ENCODE data around the gene GSG1.

The GSG1 gene

DNA sequence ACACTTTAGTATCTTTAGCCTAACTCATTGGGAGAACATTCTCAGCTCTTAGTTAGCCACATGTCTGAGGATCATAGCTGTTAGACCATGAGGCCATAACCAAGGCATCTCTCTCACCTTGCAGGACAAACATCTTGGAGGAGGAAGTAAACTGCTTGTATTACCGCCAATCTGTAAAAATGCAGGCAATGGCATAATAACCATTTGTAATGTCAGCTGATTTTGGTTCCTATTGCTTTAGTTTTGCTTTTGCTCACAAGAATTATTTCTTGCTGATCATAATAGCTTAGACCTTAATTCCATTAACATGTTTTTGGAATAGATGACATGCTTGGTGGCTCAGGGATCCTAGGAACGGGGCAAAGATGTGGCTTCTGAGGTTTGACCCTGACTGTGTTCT lies 16.4 kb upstream of the GSG1 start:
- DNase-seq (ENCODE audit: low spot score) = no peak

DNA sequence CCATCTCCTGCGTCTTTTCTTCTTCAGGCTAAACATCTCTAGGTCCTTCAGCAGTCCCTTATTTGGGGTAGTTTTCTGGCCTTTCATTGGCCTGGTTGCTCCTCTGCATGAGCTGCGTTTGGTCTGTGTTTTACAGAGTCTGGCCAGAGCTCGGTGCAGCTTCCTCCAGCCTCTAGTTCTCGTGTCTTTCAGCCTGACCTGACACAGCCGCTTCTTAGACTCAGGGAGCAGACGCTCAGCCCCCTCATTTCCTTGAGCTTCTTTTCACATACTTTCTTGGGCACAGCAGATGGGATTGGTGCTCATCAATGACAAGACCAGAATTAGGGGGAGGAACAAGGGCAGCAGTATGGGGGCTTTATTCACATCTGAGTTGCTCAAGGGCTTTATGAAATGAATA lies 13.6 kb upstream of the GSG1 start:
- no peak for DNase-seq (ENCODE audit: low spot score)

DNA sequence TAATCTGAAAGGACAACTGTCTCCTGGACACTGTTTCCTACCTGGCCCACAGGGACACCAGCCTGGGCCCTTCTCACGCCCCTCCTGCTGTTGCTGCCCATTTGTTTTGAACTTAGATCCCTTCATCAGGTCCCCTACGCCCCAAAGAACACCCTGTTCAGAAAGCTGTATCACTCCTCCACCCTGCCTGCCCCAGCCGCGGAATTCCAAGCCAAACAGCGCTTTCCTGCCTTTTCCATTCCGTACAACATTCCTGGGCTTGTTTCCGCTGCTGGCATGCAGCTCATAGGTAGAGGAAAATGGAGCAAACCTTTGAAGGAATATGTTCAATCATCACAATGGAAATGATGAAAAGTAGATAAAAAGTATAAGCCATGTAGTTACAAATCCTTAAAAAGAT lies 12.8 kb upstream of the GSG1 start:
- no peak for DNase-seq (ENCODE audit: low spot score)

DNA sequence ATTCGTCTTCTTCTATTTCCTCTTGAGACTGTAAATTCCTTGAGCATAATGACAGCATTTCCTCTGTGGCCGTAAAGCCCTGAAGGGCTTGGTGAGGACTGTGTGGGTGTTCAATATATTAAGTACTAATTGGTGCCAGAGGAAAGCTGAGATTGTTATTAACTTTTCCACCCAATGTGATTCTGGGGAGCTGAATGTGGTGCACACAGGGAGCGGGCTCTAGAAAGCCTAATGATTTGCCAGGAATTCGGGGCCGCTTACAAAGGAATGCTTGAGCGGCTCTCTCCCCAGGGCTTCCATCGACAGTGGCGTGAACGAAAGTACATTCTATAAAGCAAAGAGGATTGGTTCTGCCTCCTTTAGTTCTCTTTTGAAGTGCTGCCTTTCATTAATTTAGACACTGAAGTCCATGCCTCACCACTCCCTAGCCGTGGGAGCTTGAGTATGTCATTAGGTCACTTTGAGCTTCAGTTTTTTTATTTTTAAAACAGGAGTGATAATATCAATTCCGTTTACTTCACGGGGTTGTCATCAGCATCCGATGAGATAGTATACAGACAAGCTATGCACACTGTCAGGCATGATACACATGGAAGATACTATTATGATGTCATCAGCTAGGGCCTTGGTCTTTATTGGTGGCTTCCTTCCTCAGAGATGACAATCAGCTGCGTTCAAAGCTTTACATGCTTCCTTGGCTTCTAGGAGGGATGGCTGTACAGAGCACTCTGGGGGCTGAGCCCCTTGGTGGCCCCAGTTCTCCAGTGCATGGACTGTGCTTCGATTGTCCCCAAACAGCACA lies 11.0 kb upstream of the GSG1 start:
- DNase-seq (ENCODE audit: low spot score) = no peak

DNA sequence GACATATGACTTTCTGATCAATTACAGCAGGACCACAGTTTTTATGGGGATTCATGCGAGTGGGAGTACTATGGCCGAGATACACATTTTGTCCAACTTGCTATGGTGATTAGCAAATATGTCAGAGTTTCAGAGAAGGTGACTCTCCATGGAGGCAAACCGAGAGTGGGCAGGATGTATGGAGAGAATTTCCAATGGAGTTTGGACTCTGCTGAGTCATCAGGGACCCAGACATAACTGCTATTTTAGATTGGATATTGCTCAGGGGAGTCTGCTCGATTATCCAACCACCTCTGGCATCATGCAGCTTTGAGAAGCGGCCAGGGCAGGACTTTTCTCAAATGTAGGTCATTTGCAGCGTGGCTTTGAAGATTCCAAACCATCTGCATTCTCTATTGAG lies 9.5 kb upstream of the GSG1 start:
- no peak for DNase-seq (ENCODE audit: low spot score)

DNA sequence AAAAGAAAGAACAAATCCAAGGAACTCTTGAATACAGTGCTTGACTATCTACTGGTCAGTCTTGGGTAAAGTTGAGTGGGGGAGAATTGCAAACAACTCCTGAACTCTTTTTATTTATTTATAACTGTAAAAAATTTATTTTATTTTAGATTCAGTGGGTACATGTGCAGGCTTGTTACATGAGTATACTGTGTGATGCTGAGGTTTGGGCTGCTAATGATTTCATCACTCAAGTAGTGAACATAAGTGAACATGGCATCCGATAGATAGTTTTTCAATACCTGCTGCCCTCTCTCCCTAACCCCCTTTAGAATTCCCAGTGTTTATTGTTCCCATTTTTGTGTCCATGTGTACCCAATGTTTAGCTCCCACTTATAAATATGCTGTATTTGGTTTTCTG lies 3.2 kb upstream of the GSG1 start:
- no peak for DNase-seq (ENCODE audit: low spot score)

DNA sequence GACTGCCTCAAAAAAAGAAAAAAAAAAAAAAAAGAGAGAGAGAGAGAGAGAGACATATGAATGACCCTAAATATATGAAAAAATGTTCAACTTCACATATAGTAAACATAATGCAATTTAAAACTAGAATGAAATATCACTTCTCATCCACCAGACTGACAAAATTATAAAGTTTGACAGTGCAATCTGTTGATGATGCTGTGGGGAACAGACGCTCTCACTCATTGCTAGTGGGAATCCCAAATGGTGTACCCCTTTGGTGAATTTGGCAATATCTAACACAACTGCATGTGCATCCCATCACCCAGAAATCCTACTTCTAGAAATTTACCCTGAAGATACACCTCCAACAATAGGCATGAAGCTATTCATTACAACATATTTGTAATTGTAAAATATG lies 2.3 kb upstream of the GSG1 start:
- no peak for DNase-seq (ENCODE audit: low spot score)

DNA sequence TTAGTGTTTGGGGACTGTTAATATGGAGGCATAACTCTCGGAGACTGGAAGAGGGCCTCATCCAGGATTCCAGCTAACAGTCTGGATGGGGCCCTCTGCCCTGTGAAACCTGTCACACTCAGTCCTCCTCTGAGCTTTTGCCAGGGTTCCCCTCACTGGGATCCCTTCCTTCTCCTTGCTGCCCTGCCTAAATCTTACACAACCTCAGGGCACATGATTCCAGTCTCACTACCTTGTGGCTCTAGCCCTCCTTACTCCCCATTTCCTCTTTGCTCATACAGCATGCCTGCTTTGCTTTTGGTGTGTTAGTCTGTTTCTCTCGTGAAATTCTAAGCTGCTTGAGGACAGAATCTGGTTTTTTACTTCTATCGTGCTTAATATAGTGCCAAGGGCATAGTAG lies 942 bp upstream of the GSG1 start:
- DNase-seq (ENCODE audit: low spot score) = no peak

DNA sequence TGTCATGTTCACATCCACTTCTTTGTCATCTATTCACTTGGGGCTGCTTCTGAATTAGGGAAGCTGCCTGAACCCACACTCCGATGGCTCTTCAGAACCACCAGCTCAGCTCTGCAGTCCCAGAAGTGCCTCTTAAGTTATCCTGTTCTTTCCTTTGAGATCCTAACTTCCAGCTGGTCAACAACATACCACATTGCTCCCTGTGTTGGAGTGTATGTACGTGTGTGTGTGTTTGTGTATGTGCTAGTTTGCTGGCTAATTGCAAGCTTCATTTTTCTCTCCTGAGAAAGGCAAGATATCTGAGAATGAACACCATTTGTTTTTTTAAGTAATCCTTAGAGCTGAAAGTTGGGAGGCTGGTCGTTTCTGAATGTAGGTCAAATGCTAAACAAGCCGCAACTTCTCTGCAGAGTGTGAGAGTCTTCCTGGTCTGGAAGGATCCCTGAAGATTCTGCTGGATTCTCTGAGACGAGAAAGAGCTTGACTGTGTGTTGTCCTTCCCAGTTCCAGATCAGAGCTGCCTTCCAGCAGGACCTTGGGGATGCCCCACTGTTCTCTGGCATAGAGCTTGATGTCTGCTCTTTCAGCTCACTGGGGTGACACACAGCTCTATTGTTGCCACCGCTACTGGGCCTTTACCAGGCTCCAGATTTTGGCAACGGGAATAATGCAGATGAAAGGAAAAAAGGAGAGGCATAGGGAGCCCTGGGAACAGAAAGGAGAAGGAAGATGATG lies 839 bp downstream of the GSG1 start:
- DNase-seq (ENCODE audit: low spot score) = no peak

DNA sequence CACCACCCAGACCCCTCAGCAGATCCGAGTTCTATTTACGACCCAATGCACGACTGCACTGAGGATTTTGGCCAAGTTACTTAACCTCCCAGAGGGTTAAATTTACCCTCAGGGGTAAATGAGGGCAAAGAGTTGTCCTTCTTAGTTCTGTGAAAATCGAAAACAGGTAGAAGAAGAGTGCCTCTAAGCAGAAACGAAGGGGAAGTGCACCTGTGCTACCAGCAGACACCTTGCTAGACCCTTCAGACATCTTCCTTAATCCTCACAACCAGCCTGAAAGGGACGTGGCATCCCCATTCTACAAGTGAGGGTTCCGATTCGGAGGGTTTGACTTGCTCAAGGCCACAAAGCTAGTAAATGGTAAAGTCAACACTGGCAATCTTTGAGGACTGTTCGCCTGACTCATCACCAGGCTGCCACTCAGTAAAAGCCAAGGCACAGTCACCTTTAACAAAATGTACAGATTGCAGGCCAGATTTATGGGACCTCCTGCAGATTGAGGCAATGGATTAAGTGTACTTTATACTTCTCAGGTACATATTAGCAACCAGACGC lies 1.6 kb downstream of the GSG1 start:
- peak; percentile 72 for DNase-seq (ENCODE audit: low spot score)

DNA sequence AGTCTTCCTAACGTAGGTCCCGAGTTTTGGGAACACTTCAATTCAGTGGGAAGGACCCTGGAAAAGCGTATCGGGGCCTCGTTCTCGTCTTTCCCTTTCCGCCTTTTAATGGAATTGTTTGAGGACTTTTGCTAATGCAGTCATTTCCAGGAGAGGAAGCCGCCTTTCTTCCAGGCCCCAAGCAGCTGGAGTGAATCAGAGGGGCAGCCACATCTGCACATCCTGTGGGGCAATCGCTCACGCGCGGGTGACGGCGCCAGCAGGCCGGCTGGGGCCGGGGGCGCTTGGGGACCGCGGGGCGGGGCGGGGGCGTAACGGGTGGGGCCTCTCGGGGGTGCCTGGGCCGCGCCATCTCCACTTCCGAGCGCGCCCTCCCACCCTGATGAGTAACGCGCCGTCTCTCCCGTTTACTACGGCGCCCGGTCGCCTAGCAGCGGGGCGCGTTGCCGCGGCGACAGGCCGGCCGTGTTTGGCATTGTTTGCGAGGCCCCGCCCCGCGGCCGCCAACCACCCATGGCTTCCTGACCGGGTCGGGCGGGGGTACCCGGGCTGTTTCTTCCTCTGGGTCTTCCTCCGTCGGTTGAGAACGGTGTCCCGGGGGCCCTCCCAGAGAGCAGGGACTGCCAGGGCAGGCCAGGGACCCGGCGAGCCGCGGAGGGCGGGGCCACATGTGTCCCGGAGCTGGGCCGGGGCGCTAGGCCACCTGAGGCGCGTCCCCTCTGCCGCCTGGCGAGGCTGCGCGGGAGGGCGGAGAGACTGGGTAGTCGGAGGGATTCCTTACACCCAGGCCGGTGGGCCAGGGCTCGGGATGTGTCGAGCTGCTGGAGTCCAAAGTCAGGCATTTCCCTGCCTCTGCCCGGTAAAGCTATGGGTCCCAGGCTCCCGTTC lies 2.3 kb downstream of the GSG1 start:
- peak; percentile 97 for DNase-seq (ENCODE audit: low spot score)

DNA sequence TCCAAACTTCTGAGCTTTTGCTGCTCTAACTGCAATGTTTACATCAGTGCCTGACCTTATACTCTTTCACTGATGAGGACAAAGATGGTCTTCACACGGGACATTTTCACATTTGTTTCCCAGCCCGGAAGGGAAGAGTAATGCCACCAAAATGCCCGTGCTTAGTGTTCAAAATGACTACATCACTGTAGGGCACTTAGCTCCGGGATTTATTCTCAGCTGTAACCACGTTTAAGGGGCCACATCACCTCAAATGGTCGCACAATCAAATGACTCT lies 2.9 kb downstream of the GSG1 start:
- DNase-seq (ENCODE audit: low spot score) = no peak

DNA sequence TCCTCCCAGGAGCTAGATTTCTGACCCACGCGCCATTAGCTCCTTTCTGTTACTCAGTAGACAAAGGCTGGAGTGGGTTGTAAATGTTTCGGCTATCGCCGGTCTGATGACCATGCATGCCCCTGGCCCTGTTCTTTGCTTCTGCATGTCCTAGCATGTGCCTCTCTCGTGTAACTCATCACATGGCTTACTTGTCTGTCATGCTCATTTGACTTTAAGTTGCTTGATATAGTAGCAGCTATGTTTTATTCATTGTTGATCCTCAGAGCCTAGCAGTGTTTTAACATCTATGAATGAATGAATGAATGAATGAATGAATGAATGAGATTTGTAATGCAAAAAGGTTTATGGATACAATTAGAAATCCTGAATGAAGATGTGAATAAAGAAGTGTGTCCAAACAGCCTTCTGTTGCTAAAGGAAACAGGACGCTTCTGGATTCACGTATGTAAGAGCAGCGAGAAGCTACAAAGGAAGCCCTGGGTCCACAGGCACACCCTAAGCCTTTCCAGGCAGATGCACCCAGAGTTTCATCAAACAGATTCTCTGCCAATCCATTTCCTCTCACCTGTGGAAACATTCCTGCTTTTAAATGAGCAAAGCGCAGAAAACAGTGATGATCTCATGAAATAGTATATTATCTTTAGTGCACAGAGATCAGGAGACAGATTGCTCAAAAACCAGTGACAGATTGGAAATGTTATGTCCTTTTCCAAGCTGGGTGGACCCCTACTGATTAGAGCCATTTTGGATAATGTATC lies 3.4 kb downstream of the GSG1 start:
- DNase-seq (ENCODE audit: low spot score) = no peak

DNA sequence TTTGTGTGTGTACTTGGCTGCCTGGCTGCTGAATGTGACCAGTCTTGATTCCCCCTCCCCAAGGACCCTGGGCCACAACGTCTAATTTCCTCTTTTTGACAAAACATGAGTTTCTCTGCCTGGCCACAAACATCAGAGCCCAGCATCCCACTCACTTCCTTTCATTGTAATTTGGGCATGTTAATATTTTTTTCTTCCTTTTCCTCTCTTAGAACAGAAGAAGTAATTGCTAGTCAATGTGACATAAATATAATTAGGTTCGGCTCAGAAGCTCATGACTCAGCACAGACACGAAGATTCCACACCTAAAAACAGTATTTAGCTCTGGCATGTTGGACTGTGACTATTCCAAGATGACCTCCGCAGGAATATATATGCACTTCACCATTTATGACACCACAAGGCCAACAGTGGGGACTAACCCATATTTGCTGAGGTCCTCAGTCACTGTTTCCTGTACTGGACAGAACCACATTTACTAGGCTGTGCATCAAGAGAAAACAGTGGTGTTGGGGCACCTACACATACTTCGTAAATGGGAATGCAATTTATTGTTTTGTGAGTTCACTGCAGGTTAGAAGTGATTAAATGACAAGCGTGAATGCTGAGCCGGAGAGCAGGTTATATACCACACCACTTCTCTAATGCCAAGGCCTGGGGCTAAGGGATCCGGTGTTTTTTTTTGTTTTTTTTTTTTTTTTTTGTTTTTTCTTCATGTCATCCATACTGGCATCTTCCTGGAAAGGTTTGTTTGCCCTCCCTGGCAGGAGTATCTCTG lies 4.2 kb downstream of the GSG1 start:
- DNase-seq (ENCODE audit: low spot score) = no peak

DNA sequence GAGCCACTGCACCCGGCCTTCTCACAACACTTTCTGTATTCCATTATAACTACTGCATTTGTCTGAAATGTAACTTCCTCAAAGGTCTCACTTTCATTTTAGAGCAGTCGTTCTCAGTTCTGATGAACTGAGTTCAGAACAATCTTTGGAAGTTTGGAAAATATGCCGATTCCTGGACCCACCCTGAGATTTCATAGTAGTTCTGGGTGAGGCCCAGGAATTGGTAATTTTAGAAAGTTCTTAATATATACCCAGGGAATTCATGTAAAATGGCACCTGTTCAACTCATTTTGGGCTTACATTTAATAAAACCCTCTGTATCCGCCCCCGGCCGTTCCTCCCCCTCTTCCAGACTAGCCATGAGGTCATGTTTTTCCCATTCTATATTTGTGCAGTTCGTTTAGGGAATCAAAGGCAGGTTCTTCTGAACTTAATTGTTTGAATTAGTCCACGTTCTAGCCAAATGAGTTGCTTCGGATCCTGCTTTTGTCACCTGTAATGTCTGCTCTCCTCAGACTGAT lies 5.9 kb downstream of the GSG1 start:
- DNase-seq (ENCODE audit: low spot score) = no peak

DNA sequence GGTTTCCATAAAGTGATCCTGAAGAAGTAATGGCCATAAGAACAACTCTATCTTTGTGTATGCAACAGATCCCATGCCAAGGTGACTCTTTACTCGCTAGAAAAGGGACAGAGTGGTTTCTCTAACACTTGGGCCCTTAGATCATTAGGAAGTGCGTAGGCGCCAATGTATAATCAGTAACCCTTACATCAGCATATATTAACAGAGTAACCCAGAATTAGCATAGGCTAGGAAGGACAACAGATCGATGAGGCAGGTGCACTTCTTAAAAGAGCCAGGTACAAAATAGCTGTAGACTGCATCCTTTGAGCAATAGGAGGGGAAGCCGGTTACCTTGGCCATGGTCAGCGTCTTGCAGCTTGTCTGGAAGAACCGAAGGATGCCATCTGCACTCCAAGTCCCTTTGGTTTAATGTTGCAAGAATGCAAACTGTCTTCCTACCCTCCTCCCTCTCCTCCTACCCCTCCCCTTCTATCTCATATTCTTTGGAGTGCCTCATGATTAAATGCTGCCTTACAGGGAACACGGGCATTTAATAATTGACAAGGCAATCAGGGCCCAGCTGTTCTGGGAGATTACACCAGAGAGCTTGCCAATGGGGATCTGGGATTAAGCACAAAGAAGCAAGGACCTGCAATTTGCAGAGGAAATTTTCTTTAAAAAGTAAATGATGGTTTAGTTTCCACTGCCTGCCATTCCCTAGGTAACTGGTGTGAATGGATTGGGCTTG lies 8.0 kb downstream of the GSG1 start:
- no peak for DNase-seq (ENCODE audit: low spot score)

DNA sequence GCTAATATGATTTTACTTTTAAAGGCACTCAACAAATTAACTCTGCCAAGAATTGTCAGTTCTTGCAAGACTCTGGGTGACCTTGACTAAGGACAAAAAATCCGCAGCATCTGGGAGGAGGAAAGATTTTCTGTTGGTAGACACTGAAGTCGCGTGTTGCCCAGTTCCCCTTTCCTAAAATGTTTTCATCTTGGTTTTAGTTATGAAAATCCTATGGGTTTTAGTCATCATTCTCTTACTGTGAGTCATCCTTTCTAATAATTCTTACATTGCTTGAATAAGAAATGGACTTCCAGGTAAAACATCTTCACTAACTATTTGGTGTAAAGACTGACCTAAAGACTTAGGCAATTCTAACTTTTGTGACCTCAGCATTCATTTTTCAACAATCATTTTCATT lies 9.1 kb downstream of the GSG1 start:
- no peak for DNase-seq (ENCODE audit: low spot score)

DNA sequence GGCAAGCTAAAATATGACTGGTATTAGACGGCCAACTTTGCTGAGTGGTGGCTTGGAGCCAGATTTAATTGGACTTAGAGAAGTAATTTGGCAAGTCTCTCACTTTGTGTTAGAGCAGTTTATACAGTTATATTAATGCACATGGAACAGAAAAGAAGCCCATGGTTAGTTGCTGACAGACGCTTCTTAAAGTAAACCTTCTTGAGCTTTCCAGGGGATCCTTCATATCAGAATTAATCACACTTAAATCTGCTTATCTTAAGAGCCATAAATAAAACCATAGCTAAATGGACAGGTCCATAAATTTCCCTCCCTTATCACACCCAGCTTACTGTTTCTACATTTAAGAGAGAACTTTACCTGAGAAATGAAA lies 9.6 kb downstream of the GSG1 start:
- DNase-seq (ENCODE audit: low spot score) = no peak

DNA sequence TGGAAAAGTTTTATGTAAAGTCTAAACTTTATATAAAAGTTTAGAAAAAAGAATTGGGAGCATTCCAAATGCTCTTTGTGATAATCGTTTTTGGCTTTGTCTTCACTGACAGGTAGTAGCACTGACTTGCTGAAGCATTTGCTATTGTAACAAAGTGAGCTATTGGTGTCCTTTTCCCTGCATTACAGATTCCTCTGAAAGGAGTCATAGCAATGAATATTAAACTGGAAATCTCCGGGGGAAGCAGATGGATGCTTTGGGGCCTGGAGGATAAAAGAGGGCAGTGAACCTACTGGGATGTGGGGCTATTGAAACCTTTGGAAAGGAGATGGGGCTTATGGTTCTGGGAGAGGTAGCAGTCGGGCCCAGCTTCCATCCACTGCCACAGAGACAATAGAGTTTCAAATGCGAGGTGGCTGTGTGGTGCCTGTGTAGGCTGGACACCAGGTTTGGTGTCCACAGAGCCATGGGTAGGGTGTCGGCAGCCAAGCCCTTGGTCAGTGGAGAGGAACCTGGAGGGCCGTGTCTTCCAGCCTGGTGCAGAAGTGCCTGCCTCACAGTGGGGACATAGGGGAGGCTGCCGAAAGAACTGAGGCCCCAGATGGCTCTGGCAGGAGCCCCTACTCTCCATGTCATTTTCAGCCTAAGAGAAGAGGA lies 10.1 kb downstream of the GSG1 start:
- no peak for DNase-seq (ENCODE audit: low spot score)

DNA sequence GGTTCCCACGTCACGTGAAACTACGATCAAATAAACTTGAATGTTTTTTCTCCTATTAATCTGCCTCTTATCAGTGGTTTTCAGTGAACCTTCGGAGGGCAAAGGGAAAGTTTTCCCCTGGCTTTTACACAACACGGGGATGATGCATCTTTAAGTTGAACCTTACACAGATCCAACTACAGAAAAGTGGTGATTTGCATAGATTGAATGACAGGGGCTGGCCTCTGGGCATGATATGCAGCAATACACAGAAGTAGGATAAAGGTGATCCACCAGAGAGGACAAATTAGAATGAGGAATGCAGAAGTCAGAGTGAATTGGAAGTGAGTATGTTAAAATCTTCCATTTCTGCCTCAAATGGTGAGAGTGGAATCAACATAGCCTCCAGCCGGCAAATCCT lies 11.6 kb downstream of the GSG1 start:
- DNase-seq (ENCODE audit: low spot score) = no peak

Data from CD4-positive, alpha-beta T cell treated with Interleukin-15 for 4 hours (primary cell).